ENCODE measurements around the gene STX10. TPM values are rescaled to one million over a fixed set of nuclear protein-coding genes. Genes with fewer than 3 reads are reported as not detected.
"Not testable (repeated sequence)": the region's sequence is repeated elsewhere in the genome, so short reads cannot be mapped to it uniquely, and the experiment has no call there.

The STX10 gene
- total RNA-seq, 1 donor from 2014 or later, result 42.9 TPM

DNA sequence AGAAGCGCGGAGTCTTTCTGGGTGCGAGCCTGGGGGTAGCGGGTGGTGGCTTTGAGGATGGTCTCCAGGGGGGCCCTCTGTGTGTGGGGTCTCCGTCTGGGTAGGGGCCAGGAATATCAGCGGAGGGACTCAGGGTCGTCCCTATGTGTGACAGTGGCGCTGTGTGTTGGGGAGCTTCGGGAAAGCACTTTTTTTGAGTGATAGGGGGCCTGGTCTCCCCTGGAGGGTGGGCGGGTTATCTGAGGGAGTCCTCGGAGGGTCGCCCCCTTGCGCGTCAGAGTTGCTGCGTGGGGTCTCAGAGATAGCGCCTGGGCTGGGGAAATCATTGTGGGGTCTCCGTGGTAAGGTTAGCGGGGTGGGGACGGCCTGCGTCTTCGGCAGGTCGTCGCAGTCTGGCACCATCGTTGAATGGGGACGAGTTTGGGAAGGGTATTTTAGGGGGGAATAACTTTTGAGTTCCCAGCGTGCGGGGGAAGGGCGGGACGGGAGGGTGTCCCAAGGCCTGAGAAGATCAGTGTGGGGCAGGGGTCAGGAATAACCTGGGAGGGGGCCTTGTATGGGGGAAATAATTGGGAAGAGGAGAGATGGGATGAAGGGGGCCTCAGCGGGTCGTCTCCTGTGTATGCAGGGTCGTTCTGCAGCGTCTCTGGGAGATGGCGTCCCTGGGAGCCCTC lies 893 bp upstream of the STX10 start:
- DNase-seq (ENCODE audit: low spot score), result no peak

DNA sequence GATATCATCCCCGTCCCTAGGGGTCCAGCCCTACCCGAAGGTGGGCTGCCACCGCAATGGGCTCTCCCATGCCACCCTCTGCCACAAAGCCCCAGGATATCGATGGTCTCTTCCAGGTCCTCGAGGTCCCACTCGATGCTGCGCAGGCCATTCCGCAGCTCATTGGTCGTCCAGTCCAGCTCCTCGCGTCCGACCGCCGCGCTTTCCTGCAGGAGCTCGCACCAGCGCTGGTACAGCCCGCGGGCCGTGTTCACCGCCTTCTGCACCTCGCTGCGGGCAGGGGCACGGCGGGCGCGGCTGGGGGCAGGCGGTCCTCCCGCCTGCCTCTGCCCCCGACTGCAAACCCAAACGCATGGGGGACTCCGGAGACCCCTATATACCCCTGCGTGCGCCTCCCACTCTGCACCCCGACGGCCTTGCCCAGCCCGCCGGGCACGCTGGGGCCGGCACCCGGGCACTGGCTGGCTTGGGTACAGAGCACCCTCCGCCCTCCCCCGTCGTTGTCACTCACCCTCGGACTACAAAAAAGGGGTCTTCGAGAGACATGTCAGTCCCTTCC lies 468 bp downstream of the STX10 start:
- Mint-ChIP-seq H3K9me3 (ENCODE audit: low read depth) (no peaks in the 10 kb centered on the region), H3K36me3 (ENCODE audit: low read depth) (peaks cover 6% of the 10 kb centered on the region), H3K4me3 (ENCODE audit: unreplicated experiment) (peak overlapping the region; percentile 99), H3K4me1 (ENCODE audit: low read depth) (peaks cover 16% of the 10 kb centered on the region), H3K27ac (ENCODE audit: unreplicated experiment) (peak overlapping the region; percentile 98), H3K27me3 (ENCODE audit: low read depth) (no peaks in the 10 kb centered on the region)
- no peak for DNase-seq (ENCODE audit: low spot score)
- TF ChIP-seq, protein P1, sequence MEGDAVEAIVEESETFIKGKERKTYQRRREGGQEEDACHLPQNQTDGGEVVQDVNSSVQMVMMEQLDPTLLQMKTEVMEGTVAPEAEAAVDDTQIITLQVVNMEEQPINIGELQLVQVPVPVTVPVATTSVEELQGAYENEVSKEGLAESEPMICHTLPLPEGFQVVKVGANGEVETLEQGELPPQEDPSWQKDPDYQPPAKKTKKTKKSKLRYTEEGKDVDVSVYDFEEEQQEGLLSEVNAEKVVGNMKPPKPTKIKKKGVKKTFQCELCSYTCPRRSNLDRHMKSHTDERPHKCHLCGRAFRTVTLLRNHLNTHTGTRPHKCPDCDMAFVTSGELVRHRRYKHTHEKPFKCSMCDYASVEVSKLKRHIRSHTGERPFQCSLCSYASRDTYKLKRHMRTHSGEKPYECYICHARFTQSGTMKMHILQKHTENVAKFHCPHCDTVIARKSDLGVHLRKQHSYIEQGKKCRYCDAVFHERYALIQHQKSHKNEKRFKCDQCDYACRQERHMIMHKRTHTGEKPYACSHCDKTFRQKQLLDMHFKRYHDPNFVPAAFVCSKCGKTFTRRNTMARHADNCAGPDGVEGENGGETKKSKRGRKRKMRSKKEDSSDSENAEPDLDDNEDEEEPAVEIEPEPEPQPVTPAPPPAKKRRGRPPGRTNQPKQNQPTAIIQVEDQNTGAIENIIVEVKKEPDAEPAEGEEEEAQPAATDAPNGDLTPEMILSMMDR (IDR thresholded peaks at IDR 0.05), result no peak

More for the DNA sequence above, 893 bp upstream of the STX10 start:
- peaks cover 6% of the 10 kb centered on the region for H3K36me3 Mint-ChIP-seq (ENCODE audit: low read depth)
- H3K27ac Mint-ChIP-seq (ENCODE audit: unreplicated experiment), result peak overlapping the region; percentile 98
- TF ChIP-seq, protein P1 (IDR thresholded peaks at IDR 0.05), result no peak
- no peaks in the 10 kb centered on the region for H3K9me3 Mint-ChIP-seq (ENCODE audit: low read depth)
- peaks cover 25% of the 10 kb centered on the region for H3K4me1 Mint-ChIP-seq (ENCODE audit: low read depth)
- no peaks in the 10 kb centered on the region for H3K27me3 Mint-ChIP-seq (ENCODE audit: low read depth)
- peak overlapping the region; percentile 99 for H3K4me3 Mint-ChIP-seq (ENCODE audit: unreplicated experiment)

DNA sequence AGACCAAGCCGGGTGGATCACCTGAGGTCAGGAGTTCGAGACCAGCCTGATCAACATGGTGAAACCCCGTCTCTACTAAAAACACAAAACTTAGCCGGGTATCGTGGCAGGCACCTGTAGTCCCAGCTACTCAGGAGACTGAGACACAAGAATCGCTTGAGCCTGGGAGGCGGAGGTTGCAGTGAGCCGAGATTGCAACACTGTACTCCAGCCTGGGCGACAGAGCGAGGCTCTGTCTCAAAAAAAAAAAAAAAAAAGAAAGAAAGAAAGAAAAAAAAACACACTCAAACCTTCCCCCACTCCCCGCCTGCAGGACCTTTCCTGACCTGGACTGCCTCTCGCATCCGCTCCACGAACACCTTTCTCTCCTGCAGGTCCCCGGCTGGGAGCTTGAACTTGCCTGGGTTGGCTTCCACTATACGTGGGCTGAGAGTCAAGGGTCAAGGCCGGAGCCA lies 975 bp downstream of the STX10 start:
- H3K27me3 Mint-ChIP-seq (ENCODE audit: low read depth); H3K9me3 Mint-ChIP-seq (ENCODE audit: low read depth); DNase-seq (ENCODE audit: low spot score); H3K36me3 Mint-ChIP-seq (ENCODE audit: low read depth): not testable (repeated sequence)
- Mint-ChIP-seq H3K4me1 (ENCODE audit: low read depth) (peaks cover 16% of the 10 kb centered on the region), H3K4me3 (ENCODE audit: unreplicated experiment) (peak overlapping the region; percentile 99), H3K27ac (ENCODE audit: unreplicated experiment) (peak overlapping the region; percentile 83)

DNA sequence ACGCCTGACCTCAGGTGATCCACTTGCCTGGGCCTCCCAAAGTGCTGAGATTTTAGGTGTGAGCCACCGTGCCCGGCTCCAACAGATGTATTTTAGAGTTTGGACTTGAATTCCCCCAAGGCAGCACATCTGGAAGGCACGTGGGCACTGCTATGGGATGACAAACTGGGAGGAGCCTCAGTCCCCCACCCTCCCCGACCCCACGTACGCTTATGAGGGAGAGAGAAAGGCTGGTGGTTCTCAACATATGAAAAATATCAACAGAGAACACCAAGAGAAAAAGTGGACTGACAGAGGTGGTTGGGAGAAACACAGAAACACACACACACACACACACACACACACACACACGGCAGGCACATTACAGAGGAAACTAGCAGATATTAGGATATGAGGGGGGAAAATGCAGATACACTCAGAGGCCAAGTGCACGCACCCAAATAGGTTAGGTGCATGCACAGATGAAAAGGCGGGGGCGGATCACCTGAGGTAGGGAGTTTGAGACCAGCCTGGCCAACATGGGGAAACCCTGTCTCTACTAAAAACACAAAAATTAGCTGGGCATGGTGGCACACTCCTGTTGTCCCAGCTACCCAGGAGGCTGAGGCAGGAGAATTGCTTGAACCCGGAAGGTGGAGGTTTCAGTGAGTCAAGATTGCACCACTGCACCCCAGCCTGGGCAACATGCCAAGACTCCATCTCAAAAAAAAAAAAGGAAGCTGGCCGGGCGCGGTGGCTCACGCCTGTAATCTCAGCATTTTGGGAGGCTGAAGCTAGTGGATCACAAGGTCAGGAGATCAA lies 3.2 kb downstream of the STX10 start:
- Mint-ChIP-seq H3K36me3 (ENCODE audit: low read depth) (no peaks in the 10 kb centered on the region), H3K9me3 (ENCODE audit: low read depth) (no peaks in the 10 kb centered on the region), H3K27me3 (ENCODE audit: low read depth) (no peaks in the 10 kb centered on the region), H3K27ac (ENCODE audit: unreplicated experiment) (no peak overlapping the region), H3K4me3 (ENCODE audit: unreplicated experiment) (no peak overlapping the region), H3K4me1 (ENCODE audit: low read depth) (peaks cover 24% of the 10 kb centered on the region)
- DNase-seq (ENCODE audit: low spot score), result no peak
- TF ChIP-seq, protein P1 (IDR thresholded peaks at IDR 0.05), result no peak

DNA sequence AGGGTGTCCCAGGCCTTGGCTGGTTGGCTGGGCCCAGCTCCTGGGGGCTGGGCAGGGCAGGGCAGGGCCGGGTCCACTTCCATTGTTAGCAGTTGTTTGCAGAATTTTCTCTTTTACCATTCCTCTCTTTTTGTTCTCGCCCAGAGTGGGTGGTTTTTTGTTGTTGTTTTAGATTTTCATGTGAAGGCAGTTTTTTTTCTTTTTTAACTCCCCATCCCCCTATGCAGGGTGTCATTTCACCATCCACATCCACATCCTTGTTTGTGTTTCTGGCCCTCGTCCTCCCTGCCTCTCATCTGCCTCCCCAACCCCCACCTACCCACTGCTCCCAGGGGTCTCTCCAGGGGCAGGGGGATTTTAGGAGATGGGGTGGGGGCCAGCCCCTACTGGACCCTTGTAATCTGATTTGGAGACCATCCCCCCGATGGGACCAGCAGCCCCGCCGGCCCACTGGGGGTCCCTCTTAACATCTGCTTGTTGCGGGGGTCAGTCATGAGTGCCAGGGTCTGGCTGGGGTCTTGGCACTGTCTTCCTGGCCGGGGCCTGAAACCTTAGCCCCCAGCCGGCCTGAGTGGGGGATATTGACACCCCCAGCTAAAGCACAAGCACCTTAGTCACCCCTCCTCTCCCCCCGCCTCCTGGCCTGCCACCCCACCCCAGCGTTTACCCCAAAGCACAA lies 10.4 kb downstream of the STX10 start:
- peaks cover 7% of the 10 kb centered on the region for H3K36me3 Mint-ChIP-seq (ENCODE audit: low read depth)
- no peak for DNase-seq (ENCODE audit: low spot score)
- TF ChIP-seq, protein P1 (IDR thresholded peaks at IDR 0.05), result no peak
- H3K27ac Mint-ChIP-seq (ENCODE audit: unreplicated experiment), result no peak overlapping the region
- H3K27me3 Mint-ChIP-seq (ENCODE audit: low read depth), result no peaks in the 10 kb centered on the region
- no peaks in the 10 kb centered on the region for H3K9me3 Mint-ChIP-seq (ENCODE audit: low read depth)
- no peak overlapping the region for H3K4me3 Mint-ChIP-seq (ENCODE audit: unreplicated experiment)
- peaks cover 17% of the 10 kb centered on the region for H3K4me1 Mint-ChIP-seq (ENCODE audit: low read depth)

Data from chondrocyte (in vitro differentiated cells).